HG03457 (cell line): Measurements from ENCODE around the gene PRKG2.

Source experiments
- ATAC-seq: cut with Tn5 transposase; IDR thresholded peaks from one replicate; pipeline ENCODE4 v1.9.1; 2021; ENCODE audit warnings: moderate number of reproducible peaks; ENCODE audit not compliant: unreplicated experiment

PRKG2 gene

GRCh38 chr4:81217779-81218178, 2.8 kb upstream of the PRKG2 start:
- no peak for ATAC-seq

GRCh38 chr4:81215931-81216330, 909 bp upstream of the PRKG2 start:
- ATAC-seq = no peak

- no peak for ATAC-seq
Observed at GRCh38 chr4:81214144-81214880, 710 bp downstream of the PRKG2 start.

- ATAC-seq = no peak
Observed at GRCh38 chr4:81213671-81214070, 1.4 kb downstream of the PRKG2 start.

GRCh38 chr4:81211956-81212355, 3.1 kb downstream of the PRKG2 start:
- no peak for ATAC-seq

GRCh38 chr4:81207828-81208227, 7.2 kb downstream of the PRKG2 start:
- no peak for ATAC-seq

- ATAC-seq = no peak
Observed at GRCh38 chr4:81205302-81205701, 9.7 kb downstream of the PRKG2 start.

- no peak for ATAC-seq
Observed at GRCh38 chr4:81204571-81204970, 10.5 kb downstream of the PRKG2 start.

GRCh38 chr4:81199831-81200230, 15.2 kb downstream of the PRKG2 start:
- no peak for ATAC-seq

- no peak for ATAC-seq
Observed at GRCh38 chr4:81198609-81199008, 16.4 kb downstream of the PRKG2 start.

GRCh38 chr4:81197864-81198524, 17.0 kb downstream of the PRKG2 start:
- no peak for ATAC-seq

- no peak for ATAC-seq
Observed at GRCh38 chr4:81196126-81196650, 18.8 kb downstream of the PRKG2 start.

- no peak for ATAC-seq
Observed at GRCh38 chr4:81195475-81195874, 19.5 kb downstream of the PRKG2 start.

- no peak for ATAC-seq
Observed at GRCh38 chr4:81194286-81194685, 20.7 kb downstream of the PRKG2 start.

GRCh38 chr4:81180916-81181315, 34.1 kb downstream of the PRKG2 start:
- ATAC-seq = no peak

GRCh38 chr4:81179326-81179725, 35.7 kb downstream of the PRKG2 start:
- ATAC-seq = no peak

- ATAC-seq = no peak
Observed at GRCh38 chr4:81173213-81173612, 41.8 kb downstream of the PRKG2 start.

GRCh38 chr4:81166458-81167160, 48.4 kb downstream of the PRKG2 start:
- ATAC-seq = no peak

- no peak for ATAC-seq
Observed at GRCh38 chr4:81165861-81166430, 49.1 kb downstream of the PRKG2 start.

- ATAC-seq = no peak
Observed at GRCh38 chr4:81164623-81165416, 50.2 kb downstream of the PRKG2 start.

GRCh38 chr4:81164126-81164525, 50.9 kb downstream of the PRKG2 start:
- ATAC-seq = no peak
